Ammon's horn (tissue), 1 donor: ENCODE measurements around the gene ST3GAL3.

Experiments
- DNase-seq: peaks from one replicate; pipeline ENCODE4 v3.0.0-alpha.2; 2016; ENCODE audit warnings: low spot score

The ST3GAL3 gene

DNA sequence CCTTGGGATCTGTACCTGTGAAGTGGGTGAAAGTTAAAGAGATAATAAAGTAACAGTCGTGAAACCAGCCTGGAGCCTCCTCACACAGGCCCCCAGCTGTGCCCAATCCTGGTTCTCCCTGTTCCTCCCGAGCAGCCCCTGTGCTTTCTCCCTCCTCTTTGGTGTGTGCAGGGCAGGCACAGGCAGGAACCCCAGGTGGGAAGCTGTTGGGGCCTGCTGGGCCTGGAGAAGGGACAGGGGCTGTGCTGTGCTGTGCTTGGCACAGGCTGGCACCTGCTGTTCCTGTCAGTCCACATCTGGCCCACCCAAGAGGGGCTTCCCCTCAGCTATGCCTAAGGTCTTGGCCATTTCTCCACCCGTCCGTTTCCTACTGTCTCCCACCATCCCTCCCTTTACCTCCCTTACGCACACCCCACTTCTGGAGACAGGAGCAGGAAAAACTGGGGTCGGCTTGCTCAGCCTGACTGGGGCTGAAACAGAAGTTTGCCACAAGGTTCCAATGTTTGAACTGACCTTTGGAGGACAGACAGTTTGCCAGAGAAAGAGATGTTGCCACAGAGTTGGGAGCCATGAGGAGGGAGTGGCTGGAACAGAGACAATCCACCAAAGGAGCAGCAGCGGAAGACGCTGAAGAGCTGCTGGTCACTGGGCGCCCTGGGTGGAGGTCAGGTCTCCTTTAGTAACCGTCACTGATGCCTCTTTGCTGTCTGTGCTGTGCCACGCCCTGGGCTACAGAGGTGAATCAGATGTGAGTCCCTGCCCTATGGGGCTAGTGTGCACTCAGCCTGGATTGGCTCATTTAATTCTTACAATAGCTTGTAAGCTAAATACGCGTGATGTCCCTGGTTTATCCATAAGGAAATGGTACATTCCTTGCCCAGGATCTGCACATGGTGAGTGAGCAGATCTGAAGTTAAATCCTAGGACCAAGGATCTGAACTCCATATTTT lies 207.5 kb downstream of the ST3GAL3 start:
- DNase-seq = no peak

DNA sequence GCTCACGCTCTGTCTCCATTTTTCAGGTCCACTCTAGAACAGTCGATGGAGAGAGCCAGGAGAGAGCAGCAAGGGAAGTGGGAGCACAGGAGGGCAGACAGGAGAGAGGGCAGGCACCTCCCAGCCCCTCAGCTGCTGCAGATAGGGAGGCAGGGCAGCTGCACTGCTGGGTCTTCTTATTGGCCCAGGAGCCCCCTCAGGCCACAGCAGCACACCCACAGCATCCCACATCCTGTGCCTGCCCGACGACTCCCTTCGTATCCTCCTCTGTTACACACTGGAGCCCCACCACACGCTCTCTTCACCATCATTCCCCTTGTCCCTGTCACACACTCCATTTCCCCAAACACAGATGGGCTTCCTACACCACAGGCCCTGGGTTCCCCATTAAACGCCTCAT lies 212.6 kb downstream of the ST3GAL3 start:
- DNase-seq = no peak

DNA sequence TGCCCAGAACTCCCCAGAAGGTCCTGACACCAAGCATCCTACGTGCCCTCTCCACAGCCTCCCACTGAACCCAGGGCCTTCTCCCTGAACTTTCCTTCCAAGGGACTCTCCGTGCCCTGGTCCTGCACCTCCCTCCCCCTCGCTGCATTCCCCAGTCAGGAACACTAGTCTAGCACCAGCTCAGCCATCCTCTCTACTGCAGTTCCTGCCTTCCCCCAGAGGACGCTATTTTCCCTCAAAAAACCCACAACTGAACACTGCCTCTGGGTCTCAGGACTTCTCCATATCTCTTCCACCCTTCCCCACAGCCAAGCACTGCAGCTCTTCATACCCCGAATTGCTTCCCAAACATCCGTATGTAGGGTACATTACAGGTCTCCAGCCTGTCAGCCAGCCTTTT lies 213.7 kb downstream of the ST3GAL3 start:
- no peak for DNase-seq

DNA sequence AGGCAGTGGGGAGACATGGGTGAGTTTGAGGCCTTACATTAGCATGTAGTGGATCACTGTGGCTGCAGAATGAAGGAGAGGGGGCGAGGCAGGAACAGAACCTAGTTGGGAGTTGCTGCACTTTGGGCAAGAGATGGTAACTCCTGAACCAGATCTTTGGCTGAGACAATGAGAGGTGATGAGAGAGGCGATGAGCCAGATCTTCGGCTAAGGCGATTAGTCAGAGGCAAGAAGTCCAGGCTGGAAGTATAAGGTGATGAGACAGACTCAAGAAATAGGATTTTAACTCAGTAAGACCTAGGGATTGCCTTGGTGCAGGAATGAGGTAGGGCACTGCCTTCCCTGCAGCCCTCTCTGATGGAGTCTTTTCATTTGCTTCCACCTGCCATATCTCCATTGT lies 217.2 kb downstream of the ST3GAL3 start:
- DNase-seq = no peak

DNA sequence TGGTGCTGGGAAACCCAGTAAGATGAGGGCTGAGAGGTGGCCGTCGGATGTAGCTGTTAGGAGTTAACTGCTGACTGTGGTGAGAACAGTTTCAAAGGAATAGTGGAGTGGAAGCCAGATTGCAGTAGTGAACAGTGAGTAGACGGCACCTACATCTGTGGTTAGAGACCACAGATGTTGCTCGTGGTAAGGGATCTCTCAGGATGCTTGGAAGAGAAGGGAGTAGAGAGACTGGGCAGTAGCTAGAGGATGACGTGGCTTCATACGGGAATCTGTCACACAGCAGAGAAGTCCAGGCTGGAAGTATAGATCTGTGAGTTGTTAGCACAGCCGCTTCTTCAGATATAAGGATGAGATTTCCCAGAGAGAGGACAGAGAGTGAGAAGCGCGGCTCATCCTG lies 218.5 kb downstream of the ST3GAL3 start:
- no peak for DNase-seq

DNA sequence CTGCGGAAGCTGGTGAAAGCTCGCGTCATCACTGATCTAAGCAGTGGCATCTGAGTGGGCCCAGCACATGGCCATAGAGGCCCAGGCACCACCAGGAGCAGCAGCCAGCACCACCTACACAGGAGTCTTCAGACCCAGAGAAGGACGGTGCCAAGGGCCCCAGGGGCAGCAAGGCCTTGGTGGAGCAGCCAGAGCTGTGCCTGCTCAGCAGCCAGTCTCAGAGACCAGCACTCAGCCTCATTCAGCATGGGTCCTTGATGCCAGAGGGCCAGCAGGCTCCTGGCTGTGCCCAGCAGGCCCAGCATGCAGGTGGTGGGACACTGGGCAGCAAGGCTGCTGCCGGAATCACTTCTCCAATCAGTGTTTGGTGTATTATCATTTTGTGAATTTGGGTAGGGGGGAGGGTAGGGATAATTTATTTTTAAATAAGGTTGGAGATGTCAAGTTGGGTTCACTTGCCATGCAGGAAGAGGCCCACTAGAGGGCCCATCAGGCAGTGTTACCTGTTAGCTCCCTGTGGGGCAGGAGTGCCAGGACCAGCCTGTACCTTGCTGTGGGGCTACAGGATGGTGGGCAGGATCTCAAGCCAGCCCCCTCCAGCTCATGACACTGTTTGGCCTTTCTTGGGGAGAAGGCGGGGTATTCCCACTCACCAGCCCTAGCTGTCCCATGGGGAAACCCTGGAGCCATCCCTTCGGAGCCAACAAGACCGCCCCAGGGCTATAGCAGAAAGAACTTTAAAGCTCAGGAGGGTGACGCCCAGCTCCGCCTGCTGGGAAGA lies 223.0 kb downstream of the ST3GAL3 start:
- no peak for DNase-seq

DNA sequence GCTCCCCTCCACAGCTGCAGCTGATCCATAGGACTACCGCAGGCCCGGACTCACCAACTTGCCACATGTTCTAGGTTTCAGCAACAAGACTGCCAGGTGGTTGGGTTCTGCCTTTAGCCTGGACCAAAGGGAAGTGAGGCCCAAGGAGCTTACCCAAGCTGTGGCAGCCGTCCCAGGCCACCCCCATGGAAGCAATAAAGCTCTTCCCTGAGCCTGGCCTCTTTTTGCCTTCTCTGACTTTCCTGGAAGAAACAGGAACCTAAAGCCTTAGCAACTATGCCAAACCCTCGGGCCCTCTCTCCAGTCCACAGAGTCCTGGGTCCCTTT lies 223.6 kb downstream of the ST3GAL3 start:
- DNase-seq = no peak

DNA sequence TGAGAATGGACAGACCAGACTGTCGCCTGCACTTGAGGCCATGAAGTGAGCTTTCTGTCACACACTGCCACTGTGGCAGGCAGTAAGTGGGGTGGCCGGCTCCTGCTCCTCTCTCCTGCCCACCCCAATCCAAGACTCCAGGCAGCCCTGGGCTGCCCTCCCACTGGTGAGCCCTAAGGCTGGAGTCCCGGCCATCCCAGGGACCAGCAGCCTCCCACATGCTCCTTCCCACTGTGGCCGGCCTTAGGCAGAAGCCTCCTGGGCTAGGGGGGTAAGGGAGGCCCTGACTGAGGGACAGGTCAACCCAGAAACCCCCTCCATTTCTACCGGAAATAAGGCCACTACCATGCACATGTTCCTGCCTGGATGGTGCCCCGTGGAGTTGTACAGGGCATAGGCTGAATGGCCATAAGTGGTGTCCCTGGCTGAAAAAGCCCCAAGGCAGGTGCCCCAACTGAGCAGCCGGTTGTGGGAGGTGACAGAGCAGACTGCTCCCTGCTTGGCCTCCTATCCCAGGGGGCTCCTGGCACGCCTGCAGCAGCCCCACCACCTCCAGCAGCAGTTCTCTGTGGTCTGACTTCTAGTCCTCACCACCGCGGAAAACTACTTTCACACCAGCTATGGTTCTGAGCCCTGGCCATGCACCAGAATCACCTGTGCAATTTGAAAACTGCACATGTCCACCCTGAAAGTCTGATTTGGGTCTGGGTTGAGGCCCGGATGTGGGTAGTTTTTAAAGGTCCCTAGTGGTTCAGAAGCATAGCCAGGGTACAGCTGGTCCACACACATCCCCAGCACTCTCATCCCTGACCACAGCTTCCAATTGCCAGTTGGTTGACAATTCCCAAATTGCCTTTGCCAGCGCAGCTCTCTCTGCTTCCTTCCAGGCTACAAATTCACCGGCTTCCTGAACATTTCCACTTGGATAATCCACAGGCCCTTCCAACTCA lies 224.7 kb downstream of the ST3GAL3 start:
- no peak for DNase-seq

DNA sequence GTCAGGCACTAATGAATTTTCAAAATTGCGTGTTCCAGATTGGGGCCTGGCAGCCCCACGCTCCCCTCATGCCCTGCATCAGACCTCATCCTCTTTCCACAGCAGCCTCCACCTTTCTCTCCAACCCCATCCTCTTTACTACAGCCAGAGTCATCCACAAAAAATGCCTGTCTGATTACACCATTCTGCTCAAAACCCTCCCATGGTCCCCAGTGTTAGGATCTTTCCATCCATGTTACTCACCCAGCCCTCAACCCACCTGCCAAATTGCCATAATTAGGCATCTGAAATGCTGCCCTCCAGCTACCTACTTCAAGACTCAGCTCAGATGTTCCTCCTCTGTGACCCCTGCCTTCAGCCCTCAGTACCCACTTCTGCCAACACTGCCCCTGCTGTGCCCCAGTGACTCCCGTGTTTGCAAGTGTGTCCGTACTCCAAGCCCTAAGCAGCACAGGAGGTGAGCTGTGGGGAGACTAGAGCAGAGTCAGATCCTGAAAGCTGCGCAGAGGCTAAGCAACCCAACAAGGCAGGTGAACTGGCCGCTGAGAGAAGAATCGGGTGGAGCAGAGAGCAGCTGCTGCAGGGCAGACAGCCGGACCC lies 225.6 kb downstream of the ST3GAL3 start:
- DNase-seq = no peak

DNA sequence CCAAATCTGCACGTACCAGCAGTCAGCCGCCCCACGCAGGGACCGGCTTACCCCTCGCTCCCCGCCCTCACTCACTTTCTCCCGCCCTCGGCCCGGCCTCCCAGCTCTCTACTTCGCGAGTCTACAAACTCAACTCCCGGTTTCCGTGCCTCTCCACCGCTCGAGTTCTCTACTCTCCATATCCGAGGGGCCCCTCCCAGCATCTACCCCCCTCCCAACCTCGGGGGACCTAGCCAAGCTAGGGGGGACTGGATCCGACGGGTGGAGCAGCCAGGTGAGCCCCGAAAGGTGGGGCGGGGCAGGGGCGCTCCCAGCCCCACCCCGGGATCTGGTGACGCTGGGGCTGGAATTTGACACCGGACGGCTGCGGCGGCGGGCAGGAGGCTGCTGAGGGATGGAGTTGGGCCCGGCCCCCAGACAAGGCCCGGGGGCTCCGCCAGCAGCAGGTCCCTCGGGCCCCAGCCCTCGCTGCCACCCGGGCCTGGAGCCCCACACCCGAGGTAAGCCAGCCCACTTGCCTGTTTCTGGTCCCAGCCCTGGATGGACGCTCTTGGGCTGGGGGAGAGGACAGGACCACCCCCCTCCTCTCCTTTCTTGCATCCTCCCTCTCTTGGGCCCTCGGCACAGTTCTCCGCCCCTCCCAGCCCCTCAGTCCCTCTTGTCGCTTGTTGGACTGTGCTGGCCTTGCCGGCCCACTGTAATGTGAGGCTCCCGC lies 226.2 kb downstream of the ST3GAL3 start, which contains the start of gene ARTN:
Gene ARTN, plus strand, starts transcription at position 416 of the 715 bp plus-strand sequence. CDS start 1,856 bp downstream, outside the sequence.
- no peak for DNase-seq

DNA sequence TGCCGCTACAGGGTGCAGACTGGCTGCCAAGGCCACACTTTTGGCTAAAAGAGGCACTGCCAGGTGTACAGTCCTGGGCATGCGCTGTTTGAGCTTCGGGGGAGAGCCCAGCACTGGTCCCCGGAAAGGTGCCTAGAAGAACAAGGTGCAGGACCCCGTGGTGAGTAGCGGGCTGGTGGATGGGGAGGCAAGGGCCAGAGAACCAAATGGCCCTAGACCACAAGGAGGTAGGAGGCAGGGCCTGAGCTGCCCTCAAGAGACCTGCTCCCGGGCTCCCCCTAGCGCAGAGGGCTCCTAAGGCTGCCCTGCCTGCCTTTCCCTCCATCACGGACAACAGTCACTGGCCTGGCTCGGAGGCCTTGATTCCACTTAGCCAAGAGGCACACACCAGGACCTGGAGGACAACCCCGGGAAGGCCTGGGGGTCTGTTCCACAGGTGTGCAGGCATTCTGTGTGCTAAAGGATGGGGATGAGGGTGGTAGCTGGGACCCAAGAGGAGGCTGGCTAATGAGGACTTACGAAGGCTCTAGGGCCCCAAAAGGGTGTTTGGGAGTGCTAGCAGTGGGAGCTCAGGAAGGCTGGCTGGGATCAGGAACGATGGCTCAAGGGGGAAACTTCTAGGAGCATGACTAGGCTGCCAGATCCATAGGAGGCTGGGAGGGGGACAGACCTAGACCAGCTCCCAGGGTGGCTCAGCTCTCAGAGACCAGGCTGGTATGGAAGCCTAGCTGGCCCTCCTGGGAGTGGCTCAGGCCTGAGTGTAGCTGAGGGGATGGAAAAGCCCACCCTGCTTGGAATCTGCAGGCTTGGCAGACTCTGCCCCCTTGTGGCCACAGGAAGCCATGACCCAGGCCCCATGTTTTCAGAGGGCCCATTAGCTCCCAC lies 227.0 kb downstream of the ST3GAL3 start:
- peak; percentile 70 for DNase-seq

DNA sequence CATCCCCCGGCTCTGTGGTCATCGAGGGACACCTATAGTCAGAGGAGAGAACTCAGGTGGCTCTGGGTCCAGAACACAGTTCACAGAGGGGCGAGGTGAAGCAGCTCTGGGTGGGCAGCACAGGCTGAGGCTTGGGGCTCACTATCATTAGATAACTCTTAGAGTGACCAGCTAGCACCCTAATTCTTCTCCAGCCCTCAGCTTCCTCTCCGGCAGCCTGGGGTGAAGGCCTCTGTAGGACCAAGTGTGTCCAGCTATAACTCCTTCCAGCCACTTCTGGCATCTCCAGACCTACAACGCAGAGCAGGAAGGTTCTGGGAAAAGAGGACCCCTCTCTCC lies 227.6 kb downstream of the ST3GAL3 start:
- DNase-seq = no peak

DNA sequence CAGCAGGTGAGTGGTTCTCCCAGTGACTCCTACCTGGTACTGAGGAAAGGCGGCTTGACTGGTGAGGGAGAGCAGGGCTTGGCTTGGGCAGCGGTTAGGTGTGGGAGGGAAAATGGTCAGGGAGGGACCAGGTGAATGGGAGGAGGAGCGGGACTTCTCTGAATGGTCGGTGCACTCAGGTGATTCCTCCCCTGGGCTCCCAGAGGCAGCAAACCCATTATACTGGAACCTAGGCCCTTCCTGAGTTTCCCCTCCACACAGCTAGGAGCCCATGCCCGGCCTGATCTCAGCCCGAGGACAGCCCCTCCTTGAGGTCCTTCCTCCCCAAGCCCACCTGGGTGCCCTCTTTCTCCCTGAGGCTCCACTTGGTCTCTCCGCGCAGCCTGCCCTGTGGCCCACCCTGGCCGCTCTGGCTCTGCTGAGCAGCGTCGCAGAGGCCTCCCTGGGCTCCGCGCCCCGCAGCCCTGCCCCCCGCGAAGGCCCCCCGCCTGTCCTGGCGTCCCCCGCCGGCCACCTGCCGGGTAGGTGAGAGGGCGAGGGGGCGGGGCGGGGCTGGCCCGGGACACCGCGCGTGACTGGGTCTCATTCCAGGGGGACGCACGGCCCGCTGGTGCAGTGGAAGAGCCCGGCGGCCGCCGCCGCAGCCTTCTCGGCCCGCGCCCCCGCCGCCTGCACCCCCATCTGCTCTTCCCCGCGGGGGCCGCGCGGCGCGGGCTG lies 228.5 kb downstream of the ST3GAL3 start:
- no peak for DNase-seq

DNA sequence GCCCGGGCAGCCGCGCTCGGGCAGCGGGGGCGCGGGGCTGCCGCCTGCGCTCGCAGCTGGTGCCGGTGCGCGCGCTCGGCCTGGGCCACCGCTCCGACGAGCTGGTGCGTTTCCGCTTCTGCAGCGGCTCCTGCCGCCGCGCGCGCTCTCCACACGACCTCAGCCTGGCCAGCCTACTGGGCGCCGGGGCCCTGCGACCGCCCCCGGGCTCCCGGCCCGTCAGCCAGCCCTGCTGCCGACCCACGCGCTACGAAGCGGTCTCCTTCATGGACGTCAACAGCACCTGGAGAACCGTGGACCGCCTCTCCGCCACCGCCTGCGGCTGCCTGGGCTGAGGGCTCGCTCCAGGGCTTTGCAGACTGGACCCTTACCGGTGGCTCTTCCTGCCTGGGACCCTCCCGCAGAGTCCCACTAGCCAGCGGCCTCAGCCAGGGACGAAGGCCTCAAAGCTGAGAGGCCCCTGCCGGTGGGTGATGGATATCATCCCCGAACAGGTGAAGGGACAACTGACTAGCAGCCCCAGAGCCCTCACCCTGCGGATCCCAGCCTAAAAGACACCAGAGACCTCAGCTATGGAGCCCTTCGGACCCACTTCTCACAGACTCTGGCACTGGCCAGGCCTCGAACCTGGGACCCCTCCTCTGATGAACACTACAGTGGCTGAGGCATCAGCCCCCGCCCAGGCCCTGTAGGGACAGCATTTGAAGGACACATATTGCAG lies 229.3 kb downstream of the ST3GAL3 start:
- no peak for DNase-seq

DNA sequence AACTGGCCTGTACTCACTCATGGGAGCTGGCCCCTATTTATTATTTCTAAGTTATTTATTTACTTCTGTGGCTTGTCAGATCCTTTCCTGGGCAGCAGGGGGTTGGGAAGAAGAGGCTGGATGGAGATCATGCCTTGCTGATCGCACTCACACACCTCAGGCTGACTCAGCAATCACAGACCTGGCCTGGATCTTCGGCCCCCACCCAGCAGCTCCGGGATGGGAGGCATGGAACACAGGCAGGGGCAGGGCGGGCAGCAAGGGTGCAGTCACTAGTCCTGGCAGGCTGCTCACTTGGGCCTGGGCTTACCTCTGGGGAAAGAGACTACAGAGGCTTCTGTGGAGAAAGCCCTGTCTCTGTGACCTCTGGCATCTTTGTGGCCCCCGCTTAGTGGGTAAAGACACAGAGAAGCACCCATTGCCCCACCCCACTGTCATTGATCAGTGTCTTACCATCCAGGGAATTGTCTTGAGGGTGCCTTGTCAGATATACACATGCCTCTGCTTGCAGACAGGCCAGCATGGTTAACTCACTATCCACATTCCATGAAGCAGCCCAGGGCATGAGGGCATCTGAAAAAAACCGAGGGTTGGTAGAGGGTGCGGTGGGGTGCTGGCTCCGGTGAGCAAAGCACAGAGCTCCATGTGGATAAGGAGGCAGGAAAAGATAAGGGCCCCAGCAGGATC lies 230.0 kb downstream of the ST3GAL3 start:
- no peak for DNase-seq

DNA sequence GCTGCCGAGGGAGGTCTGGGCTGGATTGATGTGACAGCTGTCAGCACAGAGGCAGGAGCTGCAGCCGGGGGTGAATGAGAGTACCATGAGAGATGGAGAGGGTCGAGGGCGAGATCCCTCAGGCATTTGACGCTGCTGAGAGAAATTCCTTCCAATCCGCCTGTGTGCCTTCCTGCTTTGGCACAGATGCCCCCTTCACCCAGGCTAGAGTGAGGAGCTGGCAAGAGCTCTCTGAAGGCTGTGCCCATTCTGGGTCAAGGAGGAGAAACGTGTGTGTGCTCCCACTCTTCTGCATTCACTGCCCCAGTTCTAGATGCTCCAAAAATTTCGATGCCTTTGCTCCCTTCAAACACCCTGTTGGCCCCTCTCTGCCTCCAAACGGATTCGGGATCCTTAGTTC lies 231.0 kb downstream of the ST3GAL3 start:
- DNase-seq = no peak

DNA sequence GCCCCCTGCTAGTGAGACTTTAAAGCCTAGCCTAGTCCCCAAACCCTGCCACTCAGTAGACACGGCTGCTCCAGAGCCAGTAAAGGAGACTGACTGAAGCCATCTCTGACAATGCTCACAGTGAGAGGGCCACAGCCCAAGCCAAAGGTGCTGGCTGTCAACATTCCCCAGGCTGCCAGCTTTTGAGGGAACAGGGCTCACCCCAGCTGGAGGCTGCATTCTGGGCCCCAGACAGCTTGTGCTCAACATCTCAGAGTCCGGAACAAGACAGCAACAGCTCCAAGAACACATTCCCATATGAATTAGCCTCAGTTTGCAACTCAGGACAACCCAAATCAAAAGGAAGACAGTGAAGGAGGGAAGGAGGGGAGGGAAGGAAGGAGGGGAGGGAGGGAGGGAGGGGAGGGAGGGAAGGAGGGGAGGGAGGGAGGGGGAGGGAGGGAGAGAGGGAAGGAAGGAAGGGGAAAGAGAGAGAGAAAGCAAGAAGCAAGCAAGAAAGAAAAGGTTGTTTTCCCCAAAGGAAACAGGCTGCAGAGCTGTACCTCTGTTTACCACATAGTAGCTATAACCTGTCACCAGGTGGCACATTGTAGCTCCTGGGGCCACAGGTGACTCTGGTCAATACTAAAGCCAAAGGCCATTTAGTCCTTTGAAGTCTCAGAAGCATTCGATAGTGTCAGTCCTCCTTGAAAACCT lies 231.7 kb downstream of the ST3GAL3 start:
- peak; percentile 65 for DNase-seq
